NCI-H69 (cell line): ENCODE data around the gene TMED3.
A peak's percentile ranks its signal among the peaks of the same experiment; 100 is the strongest.

ENCODE experiments used
- DNase-seq: peaks from one replicate; lab custom pipeline; 2025; lab: John Stamatoyannopoulos, UW

TMED3 gene

GRCh38 chr15:79310985-79311900 lies at the start of gene TMED3:
TSS of gene TMED3 (plus strand) at chr15:79311112. CDS start at chr15:79311250, 138 bp downstream.
- DNase-seq: peak; percentile 88

- DNase-seq: no peak
Measured at GRCh38 chr15:79261836-79262235, 49.1 kb upstream of the TMED3 start.

GRCh38 chr15:79265167-79265566 lies 45.7 kb upstream of the TMED3 start:
- no peak for DNase-seq

GRCh38 chr15:79265987-79266579 lies 44.8 kb upstream of the TMED3 start:
- no peak for DNase-seq

- peak; percentile 54 for DNase-seq
Measured at GRCh38 chr15:79282371-79283251, 28.3 kb upstream of the TMED3 start, which contains the start of gene ANKRD34C. TSS of gene ANKRD34C (plus strand) at chr15:79282722. CDS start at chr15:79293285, 10,563 bp downstream.

- peak; percentile 24 for DNase-seq
Measured at GRCh38 chr15:79283252-79284048, 27.5 kb upstream of the TMED3 start.

GRCh38 chr15:79290642-79291275 lies 20.2 kb upstream of the TMED3 start:
- no peak for DNase-seq

GRCh38 chr15:79292011-79292410 lies 18.9 kb upstream of the TMED3 start:
- no peak for DNase-seq

- no peak for DNase-seq
Measured at GRCh38 chr15:79294075-79294474, 16.8 kb upstream of the TMED3 start.

GRCh38 chr15:79296583-79296982 lies 14.3 kb upstream of the TMED3 start:
- DNase-seq: peak; percentile 1

GRCh38 chr15:79299126-79299840 lies 11.6 kb upstream of the TMED3 start:
- peak; percentile 54 for DNase-seq

- DNase-seq: no peak
Measured at GRCh38 chr15:79299841-79300235, 11.1 kb upstream of the TMED3 start.

- DNase-seq: no peak
Measured at GRCh38 chr15:79307251-79307650, 3.7 kb upstream of the TMED3 start.

GRCh38 chr15:79308874-79309273 lies 2.0 kb upstream of the TMED3 start:
- DNase-seq: peak; percentile 4

- peak; percentile 78 for DNase-seq
Measured at GRCh38 chr15:79310612-79310984, 314 bp upstream of the TMED3 start.

- peak; percentile 22 for DNase-seq
Measured at GRCh38 chr15:79311901-79312553, 1.1 kb downstream of the TMED3 start.

- DNase-seq: no peak
Measured at GRCh38 chr15:79314186-79314585, 3.3 kb downstream of the TMED3 start.

- DNase-seq: no peak
Measured at GRCh38 chr15:79314811-79315210, 3.9 kb downstream of the TMED3 start.

GRCh38 chr15:79315623-79316328 lies 4.9 kb downstream of the TMED3 start:
- DNase-seq: no peak
